Muscle of leg (tissue), 11 donors: ENCODE measurements around the gene EIF2A. TPM values are rescaled to one million over a fixed set of nuclear protein-coding genes. Genes with fewer than 3 reads are reported as not detected.
"Not testable (repeated sequence)": the region's sequence is repeated elsewhere in the genome, so short reads cannot be mapped to it uniquely, and the experiment has no call there.

Source experiments
- DNase-seq: peaks from one replicate; pipeline ENCODE4 v3.0.0; 2013
- H3K27ac ChIP-seq: one replicate; pipeline ENCODE4 v1.5.1; 2013; ENCODE audit warnings: mild to moderate bottlenecking, low read length, control low read depth
- H3K27me3 ChIP-seq: one replicate; pipeline ENCODE4 v1.6.1; 2013; ENCODE audit warnings: low read length; ENCODE audit not compliant: control insufficient read depth, insufficient read depth
- H3K36me3 ChIP-seq: one replicate; pipeline ENCODE4 v1.6.1; 2013; ENCODE audit warnings: low read length; ENCODE audit not compliant: control insufficient read depth, insufficient read depth
- H3K4me1 ChIP-seq: one replicate; pipeline ENCODE4 v1.6.1; 2013; ENCODE audit warnings: low read length; ENCODE audit not compliant: control insufficient read depth, insufficient read depth
- H3K4me3 ChIP-seq: one replicate; pipeline ENCODE4 v1.5.1; 2013; ENCODE audit warnings: low read length, control low read depth
- H3K9me3 ChIP-seq: replicated peaks from 2 replicates; pipeline ENCODE4 v1.6.1; 2013; ENCODE audit warnings: low read depth, low read length; ENCODE audit not compliant: control insufficient read depth
- WGBS: methylation state at CpG from one replicate; pipeline ENCODE4 v1.1.5; 2013; ENCODE audit warnings: missing lambda C conversion rate; ENCODE audit not compliant: insufficient coverage; 5-methylcytosine and 5-hydroxymethylcytosine counted together
- polyA plus RNA-seq, 8 donors: library from polyadenylated mRNA; unstranded; fragments of 120-200 nt; gene quantifications; one replicate each; pipeline versions ENCODE4 v1.2.1 to v1.2.3, GENCODE V29; 2013; ENCODE audit warnings: inconsistent platforms in 1 of 8, low replicate concordance in 1 of 8; ENCODE audit not compliant: insufficient read length in 8 of 8, insufficient read depth in 1 of 8
- total RNA-seq: library from RNA; stranded (reverse); fragments of 120-200 nt; gene quantifications from one replicate; pipeline ENCODE4 v1.2.4, GENCODE V29; 2013

EIF2A gene
- total and polyA plus RNA-seq, 9 donors: 123 to 162 (median 146) TPM

DNA sequence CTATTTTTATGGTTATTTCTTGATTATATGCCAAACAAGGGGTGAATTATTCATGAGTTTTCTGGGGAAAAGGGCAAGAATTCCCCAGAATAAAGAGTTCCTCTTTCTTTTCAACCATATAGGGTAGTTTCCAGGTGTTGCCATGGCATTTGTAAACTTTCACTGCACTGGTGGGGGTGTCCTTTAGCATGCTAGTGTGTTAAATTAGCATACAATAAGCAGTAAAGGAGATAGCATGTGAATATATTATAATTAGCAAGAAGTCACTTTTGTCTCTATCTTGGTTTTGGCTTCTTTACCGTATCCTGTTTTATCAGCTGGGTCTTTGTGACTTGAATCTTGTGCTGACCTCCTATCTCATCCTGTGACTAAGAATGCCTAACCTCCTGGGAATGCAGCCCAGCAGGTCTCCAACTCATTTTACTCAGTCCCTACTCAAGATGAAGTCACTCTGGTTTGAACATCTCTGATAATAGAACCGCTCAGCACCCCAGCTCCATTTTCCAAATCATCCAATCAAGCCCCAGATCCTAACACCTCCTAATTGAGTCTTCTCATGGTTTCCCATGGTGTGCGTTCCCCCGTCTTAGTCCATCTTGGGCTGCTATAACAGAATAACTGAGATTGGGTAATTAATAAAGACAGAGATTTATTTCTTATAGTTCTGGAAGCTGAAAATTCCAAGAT, 53.2 kb downstream of the EIF2A start:
- Histone ChIP-seq H3K36me3 (no peaks in the 10 kb centered on the region), H3K27me3 (no peaks in the 10 kb centered on the region), H3K4me1 (peaks cover 7% of the 10 kb centered on the region), H3K27ac (no peak overlapping the region), H3K4me3 (no peak overlapping the region), H3K9me3 (no peaks in the 10 kb centered on the region)
- no peak for DNase-seq
- 88% methylated on average over 1 of the region's 4 CpGs for WGBS

DNA sequence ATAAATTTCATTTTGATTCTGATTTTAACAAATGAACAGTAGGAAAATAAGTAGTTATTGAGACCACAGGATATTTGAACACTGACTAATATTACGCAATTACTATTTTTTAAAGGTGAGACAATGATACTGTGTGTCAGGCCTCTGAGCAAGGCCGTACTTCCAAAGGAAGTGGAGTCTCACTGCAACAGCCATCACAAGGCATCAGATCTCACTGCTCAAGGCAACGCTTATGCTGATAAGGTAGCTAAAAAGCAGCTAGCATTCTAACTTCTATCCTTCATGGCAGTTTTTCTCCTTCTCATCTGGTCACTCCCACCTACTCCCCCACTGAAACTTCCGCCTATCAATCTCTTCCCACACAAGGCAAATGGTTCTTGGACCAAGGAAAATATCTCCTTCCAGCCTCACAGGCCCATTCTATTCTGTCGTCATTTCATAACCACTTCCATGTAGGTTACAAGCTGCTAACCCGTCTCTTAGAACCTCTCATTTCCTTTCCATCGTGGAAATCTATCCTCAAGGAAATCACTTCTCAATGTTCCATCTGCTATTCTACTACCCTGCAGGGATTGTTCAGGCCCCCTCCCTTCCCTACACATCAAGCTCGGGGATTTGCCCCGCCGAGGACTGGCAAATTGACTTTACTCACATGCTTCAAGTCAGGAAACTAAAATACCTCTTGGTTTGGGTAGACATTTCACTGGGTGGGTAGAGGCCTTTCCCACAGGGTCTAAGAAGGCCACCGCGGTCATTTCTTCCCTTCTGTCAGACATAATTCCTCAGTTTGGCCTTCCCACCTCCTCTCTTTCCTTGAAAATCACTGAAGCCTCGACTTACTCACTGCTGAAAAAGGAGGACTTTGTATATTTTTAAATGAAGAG, 54.3 kb downstream of the EIF2A start:
- not testable (repeated sequence) for H3K4me3 ChIP-seq, H3K27me3 ChIP-seq, H3K36me3 ChIP-seq, DNase-seq, H3K4me1 ChIP-seq, H3K9me3 ChIP-seq, H3K27ac ChIP-seq
- WGBS: 63% methylated on average over 6 of the region's 13 CpGs

DNA sequence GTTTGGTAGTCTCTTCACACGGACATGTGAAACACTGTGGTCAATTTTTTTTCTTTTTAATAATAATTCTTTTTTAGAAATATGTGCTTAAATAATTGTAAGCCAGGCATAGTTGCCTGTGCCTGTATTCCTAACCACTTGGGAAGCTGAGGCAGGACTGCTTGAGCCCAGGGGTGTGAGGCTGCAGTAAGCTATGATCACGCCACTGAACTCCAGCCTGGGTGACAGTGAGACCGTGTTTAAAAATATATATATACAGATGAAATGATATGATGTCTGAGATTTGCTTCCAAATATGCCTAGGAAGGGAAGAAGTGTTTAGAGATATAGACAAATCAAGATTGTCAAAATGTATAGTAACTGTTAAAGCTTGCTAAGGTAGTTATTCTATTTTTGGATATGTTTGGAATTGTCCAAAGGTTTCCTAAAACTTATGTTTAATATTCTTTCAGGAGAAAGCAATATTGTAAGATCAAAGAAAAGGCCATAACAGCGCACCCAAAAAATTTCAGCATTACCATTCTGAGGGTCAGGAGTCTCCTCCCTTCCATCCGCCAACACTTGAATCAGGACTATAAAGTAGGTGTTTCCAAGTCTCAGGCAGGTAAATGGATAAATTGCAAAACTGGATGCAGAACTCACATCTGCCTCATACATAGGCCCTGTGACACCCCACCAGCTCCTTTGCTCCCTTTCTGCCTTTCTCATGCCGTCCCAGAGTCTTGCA, 56.0 kb downstream of the EIF2A start:
- Histone ChIP-seq H3K4me1 (peaks cover 7% of the 10 kb centered on the region), H3K4me3 (peak overlapping the region; percentile 86), H3K9me3 (no peaks in the 10 kb centered on the region), H3K27ac (peak overlapping the region; percentile 100), H3K36me3 (peaks cover 4% of the 10 kb centered on the region), H3K27me3 (no peaks in the 10 kb centered on the region)
- no peak for DNase-seq
- WGBS: no CpG with 5 or more reads among the region's 6 CpGs

DNA sequence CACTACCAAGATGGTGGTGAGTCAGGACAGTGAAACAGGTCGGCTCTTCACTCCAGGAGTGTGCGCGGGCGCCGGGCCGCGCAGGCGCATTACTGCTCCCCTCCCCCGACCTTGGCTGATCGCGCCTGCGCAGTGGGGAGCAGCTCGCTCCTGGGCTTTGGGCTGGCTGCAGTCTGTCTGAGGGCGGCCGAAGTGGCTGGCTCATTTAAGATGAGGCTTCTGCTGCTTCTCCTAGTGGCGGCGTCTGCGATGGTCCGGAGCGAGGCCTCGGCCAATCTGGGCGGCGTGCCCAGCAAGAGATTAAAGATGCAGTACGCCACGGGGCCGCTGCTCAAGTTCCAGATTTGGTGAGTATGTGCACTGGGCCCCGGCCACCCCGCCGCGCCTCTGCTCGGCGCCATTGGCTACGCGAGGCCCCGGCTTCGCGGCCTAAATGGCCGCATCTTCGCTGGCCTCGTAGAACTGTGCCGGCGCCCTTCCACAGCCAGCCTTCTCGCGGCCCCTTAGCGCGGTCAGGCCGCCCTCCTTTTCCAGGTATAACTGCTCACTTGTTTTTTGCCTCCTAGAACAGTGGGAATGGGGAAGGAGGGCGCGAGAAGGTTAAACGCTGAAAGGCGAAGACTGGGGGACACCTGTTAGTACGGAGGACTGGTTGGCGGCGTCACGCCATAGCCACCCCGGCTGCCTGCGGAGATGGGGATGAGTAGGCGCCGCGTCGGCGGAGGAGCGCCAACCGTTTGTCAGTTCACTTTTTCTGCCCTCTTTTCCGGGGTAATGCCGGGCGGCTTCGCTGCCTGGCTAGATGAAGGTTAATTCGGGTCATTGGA, 56.8 kb downstream of the EIF2A start, which contains the start of gene SELENOT:
TSS of gene SELENOT (plus strand) at position 169 of the 827 bp plus-strand sequence. CDS start at position 211, 42 bp downstream.
- Histone ChIP-seq H3K36me3 (peaks cover 5% of the 10 kb centered on the region), H3K4me3 (peak within 1 kb of the TSS; percentile 86), H3K4me1 (peaks cover 7% of the 10 kb centered on the region), H3K27me3 (no peaks in the 10 kb centered on the region), H3K9me3 (no peaks in the 10 kb centered on the region), H3K27ac (peak within 1 kb of the TSS; percentile 100)
- WGBS: under 1% methylated on average over 63 of the region's 69 CpGs
- peak; percentile 99 for DNase-seq

DNA sequence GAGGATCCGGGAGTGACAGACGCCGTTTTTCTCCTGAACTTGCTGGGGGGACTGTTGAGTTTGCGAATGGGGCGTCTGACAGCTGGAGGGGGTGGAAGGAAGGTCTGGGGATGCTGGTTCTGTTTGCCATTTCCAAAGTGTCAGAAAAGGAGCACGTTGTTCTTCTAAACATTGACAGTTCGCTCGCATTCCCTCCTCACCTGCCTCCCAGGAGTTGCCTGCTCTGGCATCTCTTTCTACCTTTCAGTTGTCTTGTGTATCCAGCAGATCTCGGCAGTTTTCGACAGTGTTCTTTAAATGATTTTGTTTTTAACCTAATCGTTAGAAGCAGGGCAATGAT, 57.4 kb downstream of the EIF2A start:
- Histone ChIP-seq H3K27me3 (no peaks in the 10 kb centered on the region), H3K9me3 (no peaks in the 10 kb centered on the region), H3K36me3 (peaks cover 5% of the 10 kb centered on the region), H3K4me1 (peaks cover 7% of the 10 kb centered on the region), H3K4me3 (peak overlapping the region; percentile 86), H3K27ac (peak overlapping the region; percentile 100)
- no peak for DNase-seq
- WGBS: 0% methylated on average over 6 of the region's 11 CpGs

DNA sequence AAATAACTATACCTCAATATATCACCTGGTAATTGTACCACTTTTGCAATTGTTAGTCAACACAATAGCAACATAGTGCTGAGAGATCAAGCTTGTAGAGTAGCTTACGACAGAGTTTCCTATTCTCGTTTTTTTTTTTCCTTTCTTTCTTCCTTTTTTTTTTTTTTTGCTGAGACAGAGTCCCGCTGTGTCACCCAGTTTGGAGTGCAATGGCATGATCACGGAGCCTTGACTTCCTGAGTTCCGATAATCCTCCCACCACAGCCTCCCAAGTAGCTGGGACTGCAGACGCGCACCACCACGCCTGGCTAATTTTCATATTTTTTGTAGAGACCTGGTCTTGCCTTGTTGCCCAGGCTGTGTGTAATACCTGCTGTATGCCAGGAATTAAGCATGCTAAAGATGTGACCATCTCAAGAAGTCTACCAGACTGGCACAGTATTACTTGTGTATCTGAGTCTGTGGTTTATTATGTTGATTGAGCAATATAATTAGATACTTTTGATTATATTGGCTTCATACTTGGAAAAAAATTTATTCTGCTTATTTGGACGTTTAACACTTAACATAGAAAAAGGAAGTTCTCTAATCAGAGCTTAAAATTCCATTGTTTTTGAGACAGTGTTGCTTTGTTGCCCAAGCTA, 59.5 kb downstream of the EIF2A start:
- Histone ChIP-seq H3K27me3 (no peaks in the 10 kb centered on the region), H3K27ac (no peak overlapping the region), H3K9me3 (no peaks in the 10 kb centered on the region), H3K4me3 (no peak overlapping the region), H3K36me3 (peaks cover 5% of the 10 kb centered on the region), H3K4me1 (peaks cover 7% of the 10 kb centered on the region)
- WGBS: 73% methylated on average over 2 of the region's 9 CpGs
- peak; percentile 31 for DNase-seq

DNA sequence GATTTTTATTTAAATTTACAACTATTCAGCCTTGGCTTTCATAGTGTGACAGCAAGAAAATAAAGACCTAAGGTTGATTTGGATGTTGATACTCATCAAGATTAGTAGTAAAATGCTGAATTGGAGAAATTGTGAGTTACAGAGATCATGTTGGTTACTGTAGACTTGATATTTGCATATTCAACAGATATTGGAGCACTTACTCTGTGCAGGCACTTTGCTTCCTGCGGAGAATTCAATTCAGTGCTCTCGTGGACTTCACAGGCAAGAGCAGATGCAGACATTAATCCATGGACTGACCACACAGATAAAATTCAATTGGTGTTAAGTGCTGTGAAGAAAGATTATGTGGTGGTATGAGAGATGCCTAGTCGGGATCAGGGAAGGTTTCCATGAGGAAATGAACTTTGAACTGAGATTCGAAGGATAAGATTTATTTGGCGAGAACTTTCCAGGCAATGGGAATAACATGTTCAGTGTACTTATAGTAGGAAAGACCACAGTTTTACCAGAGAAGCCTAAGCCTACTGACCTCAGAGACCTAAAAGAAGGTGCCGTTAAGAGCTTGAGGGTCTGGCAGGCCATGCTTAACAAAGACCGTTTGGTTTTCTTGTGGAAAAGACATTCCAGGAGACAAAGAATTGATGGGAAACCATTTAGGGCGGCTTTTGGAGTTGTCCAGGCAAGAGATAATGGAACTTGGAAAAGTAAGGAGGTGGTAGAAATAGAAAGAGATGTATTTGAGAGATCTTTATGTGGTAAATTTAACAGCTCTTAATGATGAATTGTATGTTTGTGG, 60.9 kb downstream of the EIF2A start:
- H3K27ac ChIP-seq: no peak overlapping the region
- H3K9me3 ChIP-seq: no peaks in the 10 kb centered on the region
- 66% methylated on average over 6 of the region's 8 CpGs for WGBS
- H3K36me3 ChIP-seq: peaks cover 11% of the 10 kb centered on the region
- no peak overlapping the region for H3K4me3 ChIP-seq
- H3K27me3 ChIP-seq: no peaks in the 10 kb centered on the region
- no peak for DNase-seq
- peaks cover 2% of the 10 kb centered on the region for H3K4me1 ChIP-seq

DNA sequence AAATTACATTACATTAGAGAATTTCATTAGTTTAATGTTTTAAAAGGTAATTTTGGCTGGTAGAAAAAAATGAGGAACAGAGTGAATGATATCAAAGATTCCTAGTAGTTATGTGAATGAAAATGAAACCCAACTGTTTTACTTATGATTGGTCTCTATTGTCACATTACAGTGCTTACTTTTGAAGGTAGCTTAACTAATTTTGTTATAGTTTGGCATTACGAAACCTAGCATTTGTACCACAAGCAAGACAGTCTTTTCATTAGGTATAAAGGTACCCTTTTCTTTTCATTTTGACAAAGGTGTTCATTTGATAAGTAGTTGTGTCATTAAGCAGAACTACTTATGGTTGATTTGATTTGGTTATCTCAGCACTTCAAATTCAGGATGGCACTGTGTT, 63.4 kb downstream of the EIF2A start:
- Histone ChIP-seq H3K27ac (no peak overlapping the region), H3K36me3 (peaks cover 13% of the 10 kb centered on the region), H3K27me3 (no peaks in the 10 kb centered on the region), H3K4me3 (no peak overlapping the region), H3K9me3 (no peaks in the 10 kb centered on the region), H3K4me1 (no peaks in the 10 kb centered on the region)
- WGBS: no CpG with 5 or more reads among the region's 1 CpG
- DNase-seq: no peak

DNA sequence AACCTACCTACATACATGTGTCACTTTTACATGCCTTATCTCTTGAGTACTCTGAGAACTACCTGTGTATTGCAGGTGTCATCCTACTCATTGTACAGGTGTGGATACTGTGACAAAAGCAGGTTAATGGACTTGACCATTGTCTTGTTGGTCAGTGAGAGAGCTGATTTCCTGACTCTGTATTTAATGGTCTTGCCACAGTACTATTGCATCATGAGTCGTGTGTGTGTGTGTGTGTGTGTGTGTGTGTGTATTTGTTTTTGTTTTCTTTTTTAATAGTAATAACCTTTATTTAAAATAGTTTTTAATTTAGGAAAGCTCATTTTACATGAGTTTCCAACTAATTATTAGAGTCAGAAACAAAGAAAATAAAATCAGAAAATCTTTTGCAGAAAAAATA, 64.2 kb downstream of the EIF2A start:
- no peak overlapping the region for H3K4me3 ChIP-seq
- no peaks in the 10 kb centered on the region for H3K27me3 ChIP-seq
- no CpG with 5 or more reads among the region's 1 CpG for WGBS
- H3K4me1 ChIP-seq: no peaks in the 10 kb centered on the region
- DNase-seq: no peak
- H3K27ac ChIP-seq: no peak overlapping the region
- peaks cover 13% of the 10 kb centered on the region for H3K36me3 ChIP-seq
- H3K9me3 ChIP-seq: no peaks in the 10 kb centered on the region
